IgD-negative memory B cell (primary cell): Measurements from ENCODE around the gene SFT2D1. TPM values are rescaled to one million over a fixed set of nuclear protein-coding genes. Genes with fewer than 3 reads are reported as not detected.
"Not testable (repeated sequence)": the region's sequence is repeated elsewhere in the genome, so short reads cannot be mapped to it uniquely, and the experiment has no call there.

Experiments used
- H3K27ac Mint-ChIP-seq, 3 donors: one replicate each; pipeline ENCODE4 v1.8.0; 2020 to 2022; ENCODE audit warnings: mild to moderate bottlenecking in 3 of 3, mixed read lengths in 3 of 3, moderate library complexity in 1 of 3
- H3K27me3 Mint-ChIP-seq: one replicate; pipeline ENCODE4 v1.8.0; 2021; ENCODE audit warnings: mixed read lengths
- H3K36me3 Mint-ChIP-seq: one replicate; pipeline ENCODE4 v1.8.0; 2020; ENCODE audit warnings: mild to moderate bottlenecking, mixed read lengths
- H3K4me1 Mint-ChIP-seq, 3 donors: one replicate each; pipeline ENCODE4 v1.8.0; 2020 to 2022; ENCODE audit warnings: mixed read lengths in 3 of 3, mild to moderate bottlenecking in 1 of 3
- H3K4me3 Mint-ChIP-seq, 4 donors: one replicate each; pipeline ENCODE4 v1.8.0; 2020 to 2022; ENCODE audit warnings: mild to moderate bottlenecking in 4 of 4, mixed read lengths in 4 of 4, moderate library complexity in 3 of 4
- H3K9me3 Mint-ChIP-seq, 3 donors: one replicate each; pipeline ENCODE4 v1.8.0; 2020 to 2021; ENCODE audit warnings: mixed read lengths in 3 of 3, mild to moderate bottlenecking in 1 of 3
- polyA plus RNA-seq: library from polyadenylated mRNA; unstranded; fragments of 300-500 nt; fragmentation: Illumina TruSeq; gene quantifications from one replicate; pipeline ENCODE4 v1.2.3, GENCODE V29; 2021

SFT2D1 gene
- polyA plus RNA-seq, 1 donor from 2014 or later, result 64.2 TPM

DNA sequence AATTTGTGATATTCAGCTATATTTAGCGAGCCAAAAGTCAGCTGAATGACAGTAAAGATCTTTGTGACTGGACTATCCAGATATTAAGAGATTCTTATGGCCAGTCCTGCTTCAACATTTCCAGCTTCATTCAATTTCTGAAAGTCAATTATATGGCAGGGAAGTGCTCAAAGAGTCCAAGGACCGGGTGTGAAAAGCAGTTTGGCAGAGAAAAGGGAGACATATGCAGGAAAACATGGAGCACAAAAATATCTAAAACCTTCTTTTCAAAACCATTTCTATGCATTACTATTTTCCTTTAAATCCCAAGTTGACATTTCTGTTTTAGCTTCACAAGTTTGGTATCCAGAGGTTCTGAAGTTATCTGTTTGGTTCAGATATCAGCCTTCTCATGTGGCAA, 35.4 kb upstream of the SFT2D1 start:
- no peak overlapping the region for H3K27ac Mint-ChIP-seq
- H3K36me3 Mint-ChIP-seq, result peaks cover 3% of the 10 kb centered on the region
- peaks cover 0 to 2% (median 0%) of the 10 kb centered on the region in 3 donors for H3K9me3 Mint-ChIP-seq
- peaks cover 4 to 9% (median 8%) of the 10 kb centered on the region in 3 donors for H3K4me1 Mint-ChIP-seq
- H3K27me3 Mint-ChIP-seq, result no peaks in the 10 kb centered on the region
- no peak overlapping the region for H3K4me3 Mint-ChIP-seq

- no peaks in the 10 kb centered on the region for H3K27me3 Mint-ChIP-seq
- no peak overlapping the region for H3K27ac Mint-ChIP-seq
- H3K9me3 Mint-ChIP-seq, result peaks cover 0 to 2% (median 0%) of the 10 kb centered on the region in 3 donors
- no peak overlapping the region for H3K4me3 Mint-ChIP-seq
- no peaks in the 10 kb centered on the region for H3K4me1 Mint-ChIP-seq
- H3K36me3 Mint-ChIP-seq, result peaks cover 3% of the 10 kb centered on the region
Observed at GRCh38 chr6:166375013-166375412, 32.7 kb upstream of the SFT2D1 start.

DNA sequence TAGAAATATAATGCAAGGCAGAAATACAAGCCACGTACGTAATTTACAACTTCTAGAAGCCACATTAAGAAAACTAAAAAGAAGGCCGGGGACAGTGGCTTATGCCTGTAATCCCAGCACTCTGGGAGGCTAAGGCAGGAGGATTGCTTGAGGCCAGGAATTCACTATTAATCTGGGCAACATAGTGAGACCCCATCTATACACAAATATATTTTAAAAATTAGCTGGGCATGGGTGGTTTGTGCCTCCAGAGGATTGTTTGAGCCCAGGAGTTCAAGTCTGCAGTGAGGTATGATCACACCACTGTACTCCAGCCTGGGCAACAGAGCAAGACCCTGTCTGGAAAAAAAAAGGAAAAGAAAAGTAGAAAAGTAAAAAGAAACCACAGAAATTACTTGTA, 28.1 kb upstream of the SFT2D1 start:
- H3K27me3 Mint-ChIP-seq, result no peaks in the 10 kb centered on the region
- H3K36me3 Mint-ChIP-seq, result peaks cover 3% of the 10 kb centered on the region

GRCh38 chr6:166369782-166370181, 27.4 kb upstream of the SFT2D1 start:
- no peak overlapping the region for H3K27ac Mint-ChIP-seq
- H3K27me3 Mint-ChIP-seq, result no peaks in the 10 kb centered on the region
- no peak overlapping the region for H3K4me3 Mint-ChIP-seq
- peaks cover 0 to 2% (median 0%) of the 10 kb centered on the region in 3 donors for H3K9me3 Mint-ChIP-seq
- H3K4me1 Mint-ChIP-seq, result peaks cover 0 to 2% (median 0%) of the 10 kb centered on the region in 3 donors
- peaks cover 3% of the 10 kb centered on the region for H3K36me3 Mint-ChIP-seq

More for the DNA sequence above, 28.1 kb upstream of the SFT2D1 start:
- Mint-ChIP-seq H3K4me1 (peaks cover 0 to 2% (median 0%) of the 10 kb centered on the region in 3 donors), H3K9me3 (peaks cover 0 to 2% (median 0%) of the 10 kb centered on the region in 3 donors), H3K27ac (no peak overlapping the region), H3K4me3 (no peak overlapping the region)

DNA sequence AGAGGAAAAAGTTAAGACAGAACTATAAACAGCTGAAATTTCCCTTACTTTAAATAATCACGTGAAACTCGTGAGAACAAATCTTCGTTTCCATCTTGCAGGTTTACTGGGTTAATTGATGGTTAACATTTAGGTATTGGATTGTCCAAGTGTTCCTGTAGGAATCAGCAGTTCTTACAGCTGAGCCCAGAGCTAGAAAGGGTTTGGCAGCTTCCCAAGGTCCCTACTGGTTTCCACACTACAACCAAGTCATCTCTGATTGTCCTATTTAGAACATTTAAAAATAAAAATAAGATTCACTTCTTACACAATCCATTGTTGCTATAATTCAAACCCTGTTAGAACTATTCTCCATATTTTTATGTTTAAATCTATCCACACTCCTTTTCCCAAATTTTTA, 24.6 kb upstream of the SFT2D1 start:
- Mint-ChIP-seq H3K27me3 (no peaks in the 10 kb centered on the region), H3K27ac (no peak overlapping the region), H3K36me3 (peaks cover 4% of the 10 kb centered on the region), H3K9me3 (no peaks in the 10 kb centered on the region), H3K4me3 (no peak overlapping the region), H3K4me1 (peaks cover 0 to 2% (median 0%) of the 10 kb centered on the region in 3 donors)

GRCh38 chr6:166365806-166366205, 23.5 kb upstream of the SFT2D1 start:
- Mint-ChIP-seq H3K27me3 (no peaks in the 10 kb centered on the region), H3K9me3 (no peaks in the 10 kb centered on the region), H3K36me3 (peaks cover 4% of the 10 kb centered on the region), H3K4me3 (peak overlapping the region in 1 of 4 donors; percentile 68), H3K27ac (no peak overlapping the region), H3K4me1 (peaks cover 0 to 2% (median 0%) of the 10 kb centered on the region in 3 donors)

GRCh38 chr6:166365221-166365620, 22.9 kb upstream of the SFT2D1 start:
- H3K9me3 Mint-ChIP-seq, result no peaks in the 10 kb centered on the region
- peaks cover 4% of the 10 kb centered on the region for H3K36me3 Mint-ChIP-seq
- no peak overlapping the region for H3K27ac Mint-ChIP-seq
- no peak overlapping the region for H3K4me3 Mint-ChIP-seq
- no peaks in the 10 kb centered on the region for H3K27me3 Mint-ChIP-seq
- peaks cover 0 to 2% (median 0%) of the 10 kb centered on the region in 3 donors for H3K4me1 Mint-ChIP-seq

DNA sequence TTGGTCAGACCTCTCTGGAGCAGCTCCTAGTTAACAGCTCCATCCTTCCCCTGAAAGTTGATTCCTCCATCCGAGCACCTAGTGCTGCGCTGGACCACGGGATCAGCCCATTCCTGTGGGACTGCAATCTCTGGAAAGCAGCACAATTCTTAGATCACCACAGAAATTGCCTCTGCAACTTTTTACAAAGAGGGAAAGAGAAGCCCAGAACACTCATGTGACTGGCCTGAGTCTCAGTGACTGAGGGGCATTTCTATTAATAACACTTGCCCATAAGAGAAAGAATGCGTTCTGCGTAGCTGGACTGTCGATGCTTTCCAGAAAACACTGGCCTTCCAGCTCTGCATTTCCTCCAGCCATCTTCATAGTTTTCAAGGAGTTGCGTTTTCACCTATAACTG, 22.1 kb upstream of the SFT2D1 start:
- Mint-ChIP-seq H3K27ac (no peak overlapping the region), H3K9me3 (no peaks in the 10 kb centered on the region), H3K4me1 (peaks cover 0 to 2% (median 0%) of the 10 kb centered on the region in 3 donors), H3K36me3 (peaks cover 4% of the 10 kb centered on the region), H3K4me3 (no peak overlapping the region), H3K27me3 (no peaks in the 10 kb centered on the region)

- not testable (repeated sequence) for H3K4me1 Mint-ChIP-seq, H3K27me3 Mint-ChIP-seq, H3K36me3 Mint-ChIP-seq, H3K27ac Mint-ChIP-seq, H3K4me3 Mint-ChIP-seq, H3K9me3 Mint-ChIP-seq
Observed at GRCh38 chr6:166362427-166362826, 20.1 kb upstream of the SFT2D1 start.

- Mint-ChIP-seq H3K9me3 (peaks cover 4 to 7% (median 6%) of the 10 kb centered on the region in 3 donors), H3K36me3 (peaks cover 4% of the 10 kb centered on the region), H3K27ac (no peak overlapping the region), H3K4me1 (peaks cover 0 to 2% (median 0%) of the 10 kb centered on the region in 3 donors), H3K4me3 (no peak overlapping the region), H3K27me3 (peaks cover 2% of the 10 kb centered on the region)
Observed at GRCh38 chr6:166361077-166361429, 18.7 kb upstream of the SFT2D1 start.

GRCh38 chr6:166360243-166361076, 18.1 kb upstream of the SFT2D1 start:
- peaks cover 2% of the 10 kb centered on the region for H3K27me3 Mint-ChIP-seq
- peaks cover 4% of the 10 kb centered on the region for H3K36me3 Mint-ChIP-seq
- H3K4me3 Mint-ChIP-seq, result no peak overlapping the region
- no peak overlapping the region for H3K27ac Mint-ChIP-seq
- no peaks in the 10 kb centered on the region for H3K4me1 Mint-ChIP-seq
- H3K9me3 Mint-ChIP-seq, result peaks cover 4 to 7% (median 6%) of the 10 kb centered on the region in 3 donors

GRCh38 chr6:166355552-166355951, 13.2 kb upstream of the SFT2D1 start:
- Mint-ChIP-seq H3K27ac (no peak overlapping the region), H3K4me3 (no peak overlapping the region), H3K36me3 (no peaks in the 10 kb centered on the region), H3K9me3 (peaks cover 4 to 9% (median 7%) of the 10 kb centered on the region in 3 donors), H3K27me3 (peaks cover 4% of the 10 kb centered on the region), H3K4me1 (peaks cover 4 to 7% (median 5%) of the 10 kb centered on the region in 3 donors)

DNA sequence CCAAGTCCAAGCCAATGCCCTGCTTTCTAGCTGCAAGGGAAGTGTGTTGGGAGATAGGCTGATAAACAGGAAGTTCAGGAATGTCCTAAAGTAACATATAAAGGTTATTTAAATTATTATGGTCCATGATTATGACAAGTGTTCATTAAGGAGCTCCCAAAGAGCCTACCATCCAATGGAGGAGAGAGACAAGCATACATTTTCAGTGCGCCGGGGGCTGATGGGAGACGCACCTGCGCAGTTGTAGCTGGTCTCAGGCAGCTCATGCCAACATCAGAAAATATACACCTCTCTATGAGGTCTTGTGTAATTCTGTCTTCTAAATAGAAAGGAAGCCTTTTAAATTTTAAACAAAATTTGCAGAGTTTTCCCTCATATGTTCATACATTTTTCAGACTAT, 12.6 kb upstream of the SFT2D1 start:
- no peaks in the 10 kb centered on the region for H3K36me3 Mint-ChIP-seq
- H3K27ac Mint-ChIP-seq, result peak overlapping the region in 1 of 3 donors; percentile 39
- peaks cover 4 to 7% (median 5%) of the 10 kb centered on the region in 3 donors for H3K4me1 Mint-ChIP-seq
- H3K27me3 Mint-ChIP-seq, result peaks cover 4% of the 10 kb centered on the region
- H3K4me3 Mint-ChIP-seq, result no peak overlapping the region
- H3K9me3 Mint-ChIP-seq, result peaks cover 4 to 12% (median 7%) of the 10 kb centered on the region in 3 donors

- peaks cover 4 to 20% (median 7%) of the 10 kb centered on the region in 3 donors for H3K9me3 Mint-ChIP-seq
- H3K4me3 Mint-ChIP-seq, result no peak overlapping the region
- no peaks in the 10 kb centered on the region for H3K36me3 Mint-ChIP-seq
- H3K27me3 Mint-ChIP-seq, result peaks cover 4% of the 10 kb centered on the region
- H3K4me1 Mint-ChIP-seq, result peaks cover 4 to 7% (median 5%) of the 10 kb centered on the region in 3 donors
- H3K27ac Mint-ChIP-seq, result no peak overlapping the region
Observed at GRCh38 chr6:166354143-166354542, 11.8 kb upstream of the SFT2D1 start.

GRCh38 chr6:166353507-166353906, 11.2 kb upstream of the SFT2D1 start:
- H3K36me3 Mint-ChIP-seq, result peaks cover under 1% of the 10 kb centered on the region
- H3K27me3 Mint-ChIP-seq, result peaks cover 2% of the 10 kb centered on the region
- no peak overlapping the region for H3K27ac Mint-ChIP-seq
- H3K4me3 Mint-ChIP-seq, result no peak overlapping the region
- peaks cover 3 to 21% (median 5%) of the 10 kb centered on the region in 3 donors for H3K9me3 Mint-ChIP-seq
- peaks cover 4 to 7% (median 5%) of the 10 kb centered on the region in 3 donors for H3K4me1 Mint-ChIP-seq

GRCh38 chr6:166352923-166353322, 10.6 kb upstream of the SFT2D1 start:
- Mint-ChIP-seq H3K4me1 (peaks cover 4 to 7% (median 5%) of the 10 kb centered on the region in 3 donors), H3K36me3 (peaks cover 5% of the 10 kb centered on the region)

More at GRCh38 chr6:166352923-166353322, 10.6 kb upstream of the SFT2D1 start:
- Mint-ChIP-seq H3K9me3 (peaks cover 0 to 16% (median 0%) of the 10 kb centered on the region in 3 donors), H3K4me3 (no peak overlapping the region), H3K27ac (no peak overlapping the region), H3K27me3 (peaks cover 2% of the 10 kb centered on the region)
